Coronary artery (tissue), 2 donors: Measurements from ENCODE around the gene ABLIM3.

Experiments used
- DNase-seq: peaks from one replicate; pipeline ENCODE4 v3.0.0-alpha.2; 2017; ENCODE audit warnings: low spot score
- H3K27ac ChIP-seq, 2 donors: fragments of 200-600 bp; sonication (generic); one replicate each; pipeline ENCODE4 v1.5.1; 2016 to 2019
- H3K4me3 ChIP-seq: fragments of 200-600 bp; sonication (generic); 2 replicates; pipeline ENCODE4 v1.5.1; 2016; ENCODE audit warnings: mild to moderate bottlenecking, moderate library complexity
- TF ChIP-seq, protein P1 (sequence below): fragments of 200-600 bp; sonication (generic); IDR thresholded peaks from one replicate; pipeline ENCODE4 v1.5.1; 2019; ENCODE audit warnings: antibody characterized with exemption

Gene ABLIM3

GRCh38 chr5:149113669-149114068 lies 27.6 kb upstream of the ABLIM3 start:
- TF ChIP-seq, protein P1, sequence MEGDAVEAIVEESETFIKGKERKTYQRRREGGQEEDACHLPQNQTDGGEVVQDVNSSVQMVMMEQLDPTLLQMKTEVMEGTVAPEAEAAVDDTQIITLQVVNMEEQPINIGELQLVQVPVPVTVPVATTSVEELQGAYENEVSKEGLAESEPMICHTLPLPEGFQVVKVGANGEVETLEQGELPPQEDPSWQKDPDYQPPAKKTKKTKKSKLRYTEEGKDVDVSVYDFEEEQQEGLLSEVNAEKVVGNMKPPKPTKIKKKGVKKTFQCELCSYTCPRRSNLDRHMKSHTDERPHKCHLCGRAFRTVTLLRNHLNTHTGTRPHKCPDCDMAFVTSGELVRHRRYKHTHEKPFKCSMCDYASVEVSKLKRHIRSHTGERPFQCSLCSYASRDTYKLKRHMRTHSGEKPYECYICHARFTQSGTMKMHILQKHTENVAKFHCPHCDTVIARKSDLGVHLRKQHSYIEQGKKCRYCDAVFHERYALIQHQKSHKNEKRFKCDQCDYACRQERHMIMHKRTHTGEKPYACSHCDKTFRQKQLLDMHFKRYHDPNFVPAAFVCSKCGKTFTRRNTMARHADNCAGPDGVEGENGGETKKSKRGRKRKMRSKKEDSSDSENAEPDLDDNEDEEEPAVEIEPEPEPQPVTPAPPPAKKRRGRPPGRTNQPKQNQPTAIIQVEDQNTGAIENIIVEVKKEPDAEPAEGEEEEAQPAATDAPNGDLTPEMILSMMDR, result no peak
- Histone ChIP-seq H3K27ac (no peak overlapping the region), H3K4me3 (no peak overlapping the region)
- no peak for DNase-seq

DNA sequence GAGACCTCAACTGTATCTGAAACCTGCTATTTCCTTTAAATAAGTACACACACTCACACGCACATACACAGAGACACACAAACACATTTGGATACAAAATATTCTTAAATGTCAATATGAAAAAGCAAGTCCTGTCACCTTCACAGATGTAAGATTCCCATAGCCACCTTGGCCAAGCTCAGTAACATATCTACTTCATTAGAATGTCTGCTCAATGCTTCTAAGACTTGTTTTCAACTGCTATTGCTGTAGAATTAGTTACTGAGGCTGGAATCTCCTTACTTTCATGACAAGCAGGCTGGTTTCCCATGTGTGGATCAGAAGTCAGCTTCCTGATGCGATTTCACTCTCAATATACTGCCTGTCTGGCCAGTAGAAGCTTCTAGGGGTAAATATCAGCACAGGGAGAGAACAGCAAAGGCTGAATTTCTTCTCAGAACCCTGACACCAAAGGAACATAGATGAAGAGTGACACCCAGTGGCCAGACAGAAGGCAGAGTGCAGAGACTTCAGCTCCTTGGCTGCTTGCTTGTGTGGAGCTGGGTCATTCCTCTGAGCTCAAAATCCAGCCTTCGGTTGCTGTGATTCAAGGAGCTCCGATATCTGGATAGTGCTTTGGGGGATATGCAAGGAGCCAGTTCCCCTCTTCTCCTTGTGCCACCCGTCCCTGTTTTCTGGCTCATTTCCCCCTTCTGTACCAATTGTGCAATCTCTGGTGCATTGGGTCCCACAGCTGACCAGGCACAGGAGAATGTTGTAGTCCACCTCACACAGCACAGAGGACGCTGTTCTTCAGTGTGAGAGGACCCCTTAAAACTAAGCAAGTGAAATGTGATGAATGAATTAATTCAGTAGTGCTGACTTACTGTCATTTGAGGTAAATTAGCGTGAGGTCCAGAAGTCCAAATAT lies 26.6 kb upstream of the ABLIM3 start:
- Histone ChIP-seq H3K4me3 (no peak overlapping the region), H3K27ac (no peak overlapping the region)
- no peak for DNase-seq
- TF ChIP-seq, protein P1, result peak; percentile 37

- TF ChIP-seq, protein P1, result no peak
- no peak for DNase-seq
- H3K4me3 ChIP-seq, result no peak overlapping the region
- no peak overlapping the region for H3K27ac ChIP-seq
Observed at GRCh38 chr5:149117970-149118369, 23.3 kb upstream of the ABLIM3 start.

DNA sequence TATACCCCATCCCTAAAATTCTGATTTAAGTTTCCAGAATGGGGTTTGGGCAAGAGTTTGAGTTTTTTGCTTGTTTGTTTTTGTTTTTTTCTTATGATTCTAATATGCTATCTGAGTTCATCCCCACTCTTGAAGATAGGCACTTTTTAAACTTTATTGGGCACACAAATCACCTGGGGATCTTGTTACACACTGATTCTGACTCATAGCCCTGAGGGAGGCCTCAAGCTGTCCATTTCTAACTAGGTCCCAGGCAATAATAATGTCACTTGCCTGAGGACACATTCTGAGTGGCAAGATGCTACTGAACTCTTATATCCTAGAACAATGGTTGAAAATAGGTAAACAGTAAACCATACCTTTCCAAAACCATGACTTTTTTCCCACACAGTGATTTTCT lies 22.8 kb upstream of the ABLIM3 start:
- DNase-seq, result no peak
- Histone ChIP-seq H3K27ac (no peak overlapping the region), H3K4me3 (no peak overlapping the region)
- TF ChIP-seq, protein P1, result no peak

DNA sequence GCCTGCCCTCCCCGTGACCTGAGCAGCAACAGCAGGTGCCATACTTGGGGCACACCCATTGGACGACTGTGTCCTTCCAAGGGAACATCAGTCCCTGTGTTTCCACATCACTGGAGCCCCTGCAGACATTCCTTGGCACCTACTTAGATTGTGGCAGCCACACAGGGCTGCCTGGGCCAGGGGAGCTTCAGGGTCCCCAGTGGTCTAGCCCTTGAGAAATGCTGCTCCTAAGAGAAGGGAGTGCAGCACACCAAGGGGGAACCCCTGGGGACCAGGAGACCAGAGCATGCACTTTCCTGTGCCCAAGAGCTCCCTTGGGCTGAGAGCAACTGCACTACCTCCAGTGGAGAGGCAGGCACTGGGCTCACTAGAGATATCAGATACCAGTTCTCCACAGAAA lies 20.1 kb upstream of the ABLIM3 start:
- TF ChIP-seq, protein P1, result no peak
- Histone ChIP-seq H3K27ac (no peak overlapping the region), H3K4me3 (no peak overlapping the region)
- no peak for DNase-seq

GRCh38 chr5:149123211-149123610 lies 18.1 kb upstream of the ABLIM3 start:
- no peak overlapping the region for H3K27ac ChIP-seq
- H3K4me3 ChIP-seq, result no peak overlapping the region
- TF ChIP-seq, protein P1, result no peak
- no peak for DNase-seq

DNA sequence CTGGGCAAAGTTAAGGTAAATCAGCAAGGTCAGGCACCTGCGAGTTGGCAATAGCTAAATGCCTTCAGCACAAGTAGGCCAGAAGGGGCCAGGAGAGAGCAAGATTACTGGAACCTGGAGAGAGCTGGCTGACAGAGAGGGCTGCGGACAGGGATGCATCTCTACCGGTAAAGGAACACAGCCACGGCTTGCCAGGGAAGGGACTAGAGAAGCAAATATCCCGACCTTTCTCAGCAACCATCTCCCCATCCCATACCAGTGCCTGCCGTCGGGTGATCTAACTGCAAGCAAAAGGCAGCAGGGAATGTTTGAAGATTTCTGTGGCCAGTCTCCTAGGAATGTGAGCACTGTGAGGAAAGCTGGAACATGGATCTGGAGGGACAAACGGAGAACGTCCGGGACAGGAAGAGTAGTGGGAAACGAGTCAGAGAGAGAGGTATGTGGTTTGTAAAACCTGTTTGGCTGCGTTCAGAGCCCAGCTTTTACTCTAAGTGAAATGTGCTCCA lies 15.9 kb upstream of the ABLIM3 start:
- H3K27ac ChIP-seq, result no peak overlapping the region
- DNase-seq, result no peak
- no peak overlapping the region for H3K4me3 ChIP-seq
- TF ChIP-seq, protein P1, result no peak
